ENCODE results near the gene UBE2Q2. TPM values are rescaled to one million over a fixed set of nuclear protein-coding genes. Genes with fewer than 3 reads are reported as not detected.
"Not testable (repeated sequence)": the region's sequence is repeated elsewhere in the genome, so short reads cannot be mapped to it uniquely, and the experiment has no call there.

The UBE2Q2 gene
- polyA plus RNA-seq, 1 of the 3 experiments (the other 2 are of a cell fraction): 14.5 TPM

- H3K36me3 ChIP-seq (replicated peaks in 1 of 2; ENCODE audit: control insufficient read depth in 1 of 2, insufficient read depth in 2 of 2, low read length in 1 of 2); H3K9ac ChIP-seq; H2AFZ ChIP-seq (ENCODE audit: low read depth); H3K4me1 ChIP-seq (ENCODE audit: control insufficient read depth in 1 of 2, insufficient read depth in 2 of 2, low read depth in 1 of 2, low read length in 1 of 2); H3F3A ChIP-seq (replicated peaks; ENCODE audit: insufficient read depth); POLR2A ChIA-PET; H3K4me2 ChIP-seq; H3K9me3 ChIP-seq; DNase-seq; H3K4me3 ChIP-seq (ENCODE audit: low read depth in 2 of 2, low read length in 1 of 2); H3K9me2 ChIP-seq; H3K27me3 ChIP-seq (ENCODE audit: insufficient read depth); H4K20me1 ChIP-seq (ENCODE audit: insufficient read depth); H3K27ac ChIP-seq (ENCODE audit: low read depth in 2 of 2, low read length in 1 of 2); H3K79me2 ChIP-seq (ENCODE audit: insufficient read depth): not testable (repeated sequence)
- CTCF ChIA-PET: interaction anchor here (0.9 kb wide), 1 partner anchor 19 kb away, joined by 3 read pairs; no protein-coding TSS in a partner anchor
- 56% methylated on average over 2 of the region's 2 CpGs for WGBS (ENCODE audit: low lambda C conversion rate)
Measured at GRCh38 chr15:75807486-75807885, 35.8 kb upstream of the UBE2Q2 start.

DNA sequence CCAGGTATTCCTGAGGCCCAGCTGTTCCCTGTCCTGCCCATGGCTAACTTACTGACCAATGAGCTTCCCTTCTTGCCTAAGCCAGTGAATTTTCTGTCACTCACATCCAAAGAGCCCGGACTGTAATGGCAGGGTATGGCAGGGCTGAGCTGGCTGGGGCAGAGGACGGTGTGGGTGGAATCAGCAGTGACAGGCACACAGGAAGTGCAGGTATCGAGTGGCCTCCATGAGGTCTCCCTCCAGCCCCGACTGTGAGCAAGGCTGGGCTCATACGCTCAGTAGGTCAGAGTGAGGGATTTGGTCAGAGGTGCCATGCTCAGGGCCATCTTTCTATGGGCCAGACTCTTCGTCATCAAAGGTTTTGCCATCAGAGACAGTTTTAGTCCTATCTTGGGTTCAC, 35.2 kb upstream of the UBE2Q2 start:
- CTCF ChIA-PET: interaction anchor here (0.9 to 3.8 kb wide), 3 partner anchors 19 to 332 kb away, joined by 3 to 23 read pairs (median 16); no protein-coding TSS in a partner anchor
- H3K27me3 ChIP-seq (ENCODE audit: insufficient read depth); H3K4me1 ChIP-seq (ENCODE audit: control insufficient read depth in 1 of 2, insufficient read depth in 2 of 2, low read depth in 1 of 2, low read length in 1 of 2); H3K27ac ChIP-seq (ENCODE audit: low read depth in 2 of 2, low read length in 1 of 2); H3K36me3 ChIP-seq (replicated peaks in 1 of 2; ENCODE audit: control insufficient read depth in 1 of 2, insufficient read depth in 2 of 2, low read length in 1 of 2); H3K4me3 ChIP-seq (ENCODE audit: low read depth in 2 of 2, low read length in 1 of 2); H3K9me2 ChIP-seq; H3F3A ChIP-seq (replicated peaks; ENCODE audit: insufficient read depth); H2AFZ ChIP-seq (ENCODE audit: low read depth); H3K79me2 ChIP-seq (ENCODE audit: insufficient read depth); H3K4me2 ChIP-seq; DNase-seq; POLR2A ChIA-PET; H3K9me3 ChIP-seq; H4K20me1 ChIP-seq (ENCODE audit: insufficient read depth); H3K9ac ChIP-seq: not testable (repeated sequence)
- 73% methylated on average over 4 of the region's 6 CpGs for WGBS (ENCODE audit: low lambda C conversion rate)

- DNase-seq: no peak
- POLR2A ChIA-PET: no interaction called here
- H3K4me1 ChIP-seq (ENCODE audit: control insufficient read depth in 1 of 2, insufficient read depth in 2 of 2, low read depth in 1 of 2, low read length in 1 of 2): no peaks in the 10 kb centered on the region
- peaks cover 5% of the 10 kb centered on the region; the same call in 1 of the 2 replicates for H3K27me3 ChIP-seq (ENCODE audit: insufficient read depth)
- no peaks in the 10 kb centered on the region for H4K20me1 ChIP-seq (ENCODE audit: insufficient read depth)
- H3K4me2 ChIP-seq: no peak overlapping the region
- H3K4me3 ChIP-seq (ENCODE audit: low read depth in 2 of 2, low read length in 1 of 2): no peak overlapping the region
- no peaks in the 10 kb centered on the region for H3K9me2 ChIP-seq
- H2AFZ ChIP-seq (ENCODE audit: low read depth): no peak overlapping the region
- no peak overlapping the region for H3K9ac ChIP-seq
- CTCF ChIA-PET: interaction anchor here (3.4 to 3.8 kb wide), 2 partner anchors 22 to 331 kb away, joined by 16 to 23 read pairs; no protein-coding TSS in a partner anchor
- H3K27ac ChIP-seq (ENCODE audit: low read depth in 2 of 2, low read length in 1 of 2): no peak overlapping the region
- H3F3A ChIP-seq (replicated peaks; ENCODE audit: insufficient read depth): no peaks in the 10 kb centered on the region
- no peaks in the 10 kb centered on the region for H3K36me3 ChIP-seq (replicated peaks in 1 of 2; ENCODE audit: control insufficient read depth in 1 of 2, insufficient read depth in 2 of 2, low read length in 1 of 2)
- H3K9me3 ChIP-seq: no peaks in the 10 kb centered on the region
- no peaks in the 10 kb centered on the region for H3K79me2 ChIP-seq (ENCODE audit: insufficient read depth)
- 100% methylated on average over 3 of the region's 6 CpGs for WGBS (ENCODE audit: low lambda C conversion rate)
- TF ChIP-seq RXRA (IDR thresholded peaks at IDR 0.05; ENCODE audit: borderline replicate concordance, low read depth): no peak
- TF ChIP-seq FOXM1 (IDR thresholded peaks at IDR 0.05; ENCODE audit: low read depth): no peak
- no peak for TF ChIP-seq GATA2 (CRISPR knock-in tag; IDR thresholded peaks at IDR 0.05)
- no peak for TF ChIP-seq USF1 (IDR thresholded peaks at IDR 0.05; ENCODE audit: borderline replicate concordance, low read depth)
- TF ChIP-seq MXI1 (IDR thresholded peaks at IDR 0.05; ENCODE audit: low read depth, low read length): no peak
- no peak for TF ChIP-seq GABPA (IDR thresholded peaks at IDR 0.05; ENCODE audit: low read depth)
- no peak for TF ChIP-seq TCF12 (IDR thresholded peaks at IDR 0.05)
- TF ChIP-seq ZBTB33 (IDR thresholded peaks at IDR 0.05; ENCODE audit: borderline replicate concordance, low read depth): no peak
- TF ChIP-seq IRF3 (IDR thresholded peaks at IDR 0.05; ENCODE audit: low read depth, low read length): no peak
Measured at GRCh38 chr15:75808563-75808962, 34.7 kb upstream of the UBE2Q2 start.
